ENCODE measurements around the gene ANKRD9. TPM values are rescaled to one million over a fixed set of nuclear protein-coding genes. Genes with fewer than 3 reads are reported as not detected.

ANKRD9 gene
- total and polyA plus RNA-seq, 2 of the 13 experiments (the other 11 are each of a cell fraction or from before 2014, with no cell fraction given) = 10.0 to 15.0 TPM

GRCh38 chr14:102545461-102546265 lies 36.1 kb upstream of the ANKRD9 start (continued):
- peak; percentile 81; the same call in 1 of the 2 replicates for TF ChIP-seq ZNF281 (CRISPR knock-in tag; IDR thresholded peaks at IDR 0.05; ENCODE audit: borderline replicate concordance)
- peak; percentile 28; the same call in 1 of the 2 replicates for TF ChIP-seq BCL3 (CRISPR knock-in tag; IDR thresholded peaks at IDR 0.05)
- no peak for TF ChIP-seq ARID3A (IDR thresholded peaks at IDR 0.05; ENCODE audit: low read depth, low read length)
- peak; percentile 59 for TF ChIP-seq ZNF687 (CRISPR knock-in tag; IDR thresholded peaks at IDR 0.05)
- TF ChIP-seq BRD4 (CRISPR knock-in tag; IDR thresholded peaks at IDR 0.05) = 0 out of 2 replicates have a peak, but pooled peaks have one; percentile 13
- TF ChIP-seq PATZ1 (CRISPR knock-in tag; IDR thresholded peaks at IDR 0.05) = peak; percentile 69
- no peak for TF ChIP-seq SOX13 (IDR thresholded peaks at IDR 0.05)
- peak in 1 of 2 experiments; percentile 38; a peak in 1 of 4 replicates for TF ChIP-seq SOX13 (CRISPR knock-in tag; conservative IDR thresholded peaks at IDR 0.05 in 1 of 2, IDR thresholded peaks at IDR 0.05 in 1 of 2)
- peak; percentile 66; the same call in 1 of the 2 replicates for TF ChIP-seq NCOA1 (CRISPR knock-in tag; IDR thresholded peaks at IDR 0.05)
- TF ChIP-seq KDM5B (CRISPR knock-in tag; IDR thresholded peaks at IDR 0.05; ENCODE audit: borderline replicate concordance) = 0 out of 2 replicates have a peak, but pooled peaks have one; percentile 22
- TF ChIP-seq ZFX (CRISPR knock-in tag; IDR thresholded peaks at IDR 0.05; ENCODE audit: low read depth) = peak; percentile 82
- TF ChIP-seq ZNF34 (CRISPR knock-in tag; IDR thresholded peaks at IDR 0.05; ENCODE audit: borderline replicate concordance) = no peak
